ENCODE measurements around the gene ASTL. TPM values are rescaled to one million over a fixed set of nuclear protein-coding genes. Genes with fewer than 3 reads are reported as not detected.
A peak's percentile ranks its signal among the peaks of the same experiment; 100 is the strongest.

The ASTL gene
- total RNA-seq, 2 experiments from 2014 or later, result 0.49 TPM; not detected in 1

DNA sequence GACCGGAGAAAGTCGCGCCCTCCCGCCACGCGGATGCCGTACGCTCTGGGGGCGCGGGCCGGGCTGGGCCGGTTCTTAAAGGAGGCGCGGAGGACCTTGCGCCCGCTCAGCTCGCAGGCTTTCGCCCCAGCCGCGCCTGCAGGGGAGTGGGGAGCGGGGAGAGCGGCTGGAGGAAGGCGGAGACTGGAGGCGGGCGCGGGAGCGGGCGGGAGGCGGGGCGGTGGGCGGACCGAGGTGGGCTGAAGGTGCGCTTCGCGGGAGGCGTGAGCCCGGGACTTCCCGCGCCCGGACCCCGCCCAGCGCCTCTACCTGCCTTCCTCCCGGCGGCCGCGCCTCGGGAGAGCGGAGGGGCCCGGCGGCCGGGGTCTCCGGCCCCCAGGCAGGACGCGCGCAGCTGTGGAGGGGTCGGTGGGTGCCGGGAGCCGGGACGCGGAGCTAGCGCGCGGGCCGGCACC is 21.9 kb downstream of the ASTL start, which contains the start of gene ADRA2B:
TSS of gene ADRA2B (minus strand) at position 148 of the 455 bp plus-strand sequence. CDS start 422 bp downstream, outside the sequence.
- H3K4me3 ChIP-seq (ENCODE audit: low read depth, low read length, poor library complexity, severe bottlenecking), result peak within 1 kb of the TSS; percentile 70

DNA sequence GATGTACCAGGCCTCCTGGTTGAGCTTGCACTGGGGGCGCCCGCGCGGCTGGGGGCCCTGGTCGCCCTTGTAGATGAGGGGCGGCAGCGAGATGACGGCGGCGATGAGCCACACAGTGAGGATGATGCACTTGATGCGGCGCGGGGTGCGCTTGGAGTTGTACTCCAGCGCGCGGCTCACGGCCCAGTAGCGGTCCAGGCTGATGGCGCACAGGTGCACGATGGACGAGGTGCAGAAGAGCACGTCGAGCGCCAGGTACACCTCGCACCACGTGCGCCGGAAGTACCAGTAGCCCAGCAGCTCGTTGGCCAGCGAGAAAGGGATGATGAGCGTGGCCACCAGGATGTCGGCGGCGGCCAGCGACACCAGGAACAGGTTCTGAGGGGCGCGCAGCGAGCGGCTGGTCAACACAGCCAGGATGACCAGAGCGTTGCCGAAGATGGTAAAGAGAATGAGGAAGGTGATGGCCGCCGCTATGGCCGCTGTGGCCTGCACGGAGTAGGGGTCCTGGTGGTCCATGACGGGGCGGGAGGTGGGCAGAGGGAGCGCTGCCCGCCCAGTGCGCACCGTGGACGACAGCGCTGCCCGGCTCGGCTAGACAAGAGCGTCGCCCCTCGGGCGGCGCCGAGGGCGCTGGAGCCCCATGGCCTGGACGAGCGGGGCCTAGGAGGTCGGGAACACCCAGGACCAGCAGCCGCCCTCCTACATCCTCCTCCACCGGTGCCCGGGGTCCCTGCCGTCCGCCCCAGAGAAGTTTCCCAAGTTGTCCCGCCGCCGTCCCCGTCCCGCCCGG is 22.5 kb downstream of the ASTL start:
- POLR2A ChIA-PET, result no interaction called here
- no peak overlapping the region for H3K27ac ChIP-seq (ENCODE audit: low read depth, low read length, poor library complexity, severe bottlenecking)
- no TSS peak for BruUV-seq (replicated peaks)
- TF ChIP-seq, protein P1, sequence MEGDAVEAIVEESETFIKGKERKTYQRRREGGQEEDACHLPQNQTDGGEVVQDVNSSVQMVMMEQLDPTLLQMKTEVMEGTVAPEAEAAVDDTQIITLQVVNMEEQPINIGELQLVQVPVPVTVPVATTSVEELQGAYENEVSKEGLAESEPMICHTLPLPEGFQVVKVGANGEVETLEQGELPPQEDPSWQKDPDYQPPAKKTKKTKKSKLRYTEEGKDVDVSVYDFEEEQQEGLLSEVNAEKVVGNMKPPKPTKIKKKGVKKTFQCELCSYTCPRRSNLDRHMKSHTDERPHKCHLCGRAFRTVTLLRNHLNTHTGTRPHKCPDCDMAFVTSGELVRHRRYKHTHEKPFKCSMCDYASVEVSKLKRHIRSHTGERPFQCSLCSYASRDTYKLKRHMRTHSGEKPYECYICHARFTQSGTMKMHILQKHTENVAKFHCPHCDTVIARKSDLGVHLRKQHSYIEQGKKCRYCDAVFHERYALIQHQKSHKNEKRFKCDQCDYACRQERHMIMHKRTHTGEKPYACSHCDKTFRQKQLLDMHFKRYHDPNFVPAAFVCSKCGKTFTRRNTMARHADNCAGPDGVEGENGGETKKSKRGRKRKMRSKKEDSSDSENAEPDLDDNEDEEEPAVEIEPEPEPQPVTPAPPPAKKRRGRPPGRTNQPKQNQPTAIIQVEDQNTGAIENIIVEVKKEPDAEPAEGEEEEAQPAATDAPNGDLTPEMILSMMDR (conservative IDR thresholded peaks at IDR 0.05; ENCODE audit: low read length), result no peak
- no peak for TF ChIP-seq EZH2phosphoT487 (IDR thresholded peaks at IDR 0.05; ENCODE audit: borderline replicate concordance, low read depth, low read length)
- no peaks in the 10 kb centered on the region for H3K9me2 ChIP-seq (ENCODE audit: insufficient read depth, low read length)
- CTCF ChIA-PET (ENCODE audit: unreplicated experiment), result no interaction called here
- H4K20me1 ChIP-seq (ENCODE audit: insufficient read depth, low read length), result no peaks in the 10 kb centered on the region
- H2AFZ ChIP-seq (ENCODE audit: low read length), result no peak overlapping the region
- H3K79me2 ChIP-seq (ENCODE audit: insufficient read depth, low read depth, low read length), result no peaks in the 10 kb centered on the region
- H3K36me3 ChIP-seq (ENCODE audit: insufficient read depth, low read length), result no peaks in the 10 kb centered on the region
- no peak for DNase-seq (ENCODE audit: low spot score)
- intact Hi-C loops (cut with micrococcal nuclease; ENCODE audit: unreplicated experiment), result loop anchor here (2.0 kb wide), 1 partner anchor 123 kb away; no protein-coding TSS in a partner anchor
- H3K4me2 ChIP-seq (ENCODE audit: low read length), result peak overlapping the region; percentile 79
- H3K9me3 ChIP-seq (ENCODE audit: low read length), result no peaks in the 10 kb centered on the region
- peaks cover 18% of the 10 kb centered on the region for H3K4me1 ChIP-seq (ENCODE audit: insufficient read depth, low read length, poor library complexity, severe bottlenecking)
- no peak overlapping the region for H3K4me3 ChIP-seq (ENCODE audit: low read depth, low read length, poor library complexity, severe bottlenecking)

More for the DNA sequence above, 21.9 kb downstream of the ASTL start, which contains the start of gene ADRA2B:
- peaks cover 18% of the 10 kb centered on the region for H3K4me1 ChIP-seq (ENCODE audit: insufficient read depth, low read length, poor library complexity, severe bottlenecking)
- ChIA-PET POLR2A (no interaction called here), CTCF (ENCODE audit: unreplicated experiment) (no interaction called here)
- TF ChIP-seq, protein P1 (conservative IDR thresholded peaks at IDR 0.05; ENCODE audit: low read length), result no peak
- no peak for TF ChIP-seq EZH2phosphoT487 (IDR thresholded peaks at IDR 0.05; ENCODE audit: borderline replicate concordance, low read depth, low read length)
- BruUV-seq (replicated peaks), result no TSS peak
- peak within 1 kb of the TSS; percentile 67 for H2AFZ ChIP-seq (ENCODE audit: low read length)
- peak within 1 kb of the TSS; percentile 79 for H3K4me2 ChIP-seq (ENCODE audit: low read length)
- H3K27ac ChIP-seq (ENCODE audit: low read depth, low read length, poor library complexity, severe bottlenecking), result no peak within 1 kb of the TSS
- peak; percentile 44 for DNase-seq (ENCODE audit: low spot score)
- no peaks in the 10 kb centered on the region for H3K79me2 ChIP-seq (ENCODE audit: insufficient read depth, low read depth, low read length)
- no peaks in the 10 kb centered on the region for H3K9me2 ChIP-seq (ENCODE audit: insufficient read depth, low read length)
- H4K20me1 ChIP-seq (ENCODE audit: insufficient read depth, low read length), result no peaks in the 10 kb centered on the region
- no peaks in the 10 kb centered on the region for H3K9me3 ChIP-seq (ENCODE audit: low read length)
- H3K36me3 ChIP-seq (ENCODE audit: insufficient read depth, low read length), result no peaks in the 10 kb centered on the region
- intact Hi-C loops (cut with micrococcal nuclease; ENCODE audit: unreplicated experiment), result loop anchor here (2.0 kb wide), 1 partner anchor 124 kb away; no protein-coding TSS in a partner anchor
